GM04503 (cell line): ENCODE data around the gene SYNE3.

ENCODE experiments used
- DNase-seq: peaks from one replicate; pipeline ENCODE4 v3.0.0-alpha.2; 2012; ENCODE audit warnings: low read depth

Gene SYNE3

GRCh38 chr14:95474941-95475340 lies 41.5 kb downstream of the SYNE3 start:
- DNase-seq = no peak

- DNase-seq = no peak
Observed at GRCh38 chr14:95474486-95474885, 42.0 kb downstream of the SYNE3 start.

GRCh38 chr14:95472819-95473251 lies 43.6 kb downstream of the SYNE3 start:
- DNase-seq = no peak

GRCh38 chr14:95471476-95471875 lies 45.0 kb downstream of the SYNE3 start:
- no peak for DNase-seq

- no peak for DNase-seq
Observed at GRCh38 chr14:95471016-95471415, 45.4 kb downstream of the SYNE3 start.

GRCh38 chr14:95469134-95469481 lies 47.3 kb downstream of the SYNE3 start:
- DNase-seq = no peak

GRCh38 chr14:95468448-95469133 lies 47.9 kb downstream of the SYNE3 start:
- DNase-seq = no peak

GRCh38 chr14:95467657-95468056 lies 48.8 kb downstream of the SYNE3 start:
- no peak for DNase-seq

GRCh38 chr14:95467232-95467631 lies 49.2 kb downstream of the SYNE3 start:
- no peak for DNase-seq
